ENCODE data around the gene LMAN1L. TPM values are rescaled to one million over a fixed set of nuclear protein-coding genes. Genes with fewer than 3 reads are reported as not detected.

Gene LMAN1L
- total and polyA plus RNA-seq, 2 of the 4 experiments (the other 2 are of a cell fraction): not detected

DNA sequence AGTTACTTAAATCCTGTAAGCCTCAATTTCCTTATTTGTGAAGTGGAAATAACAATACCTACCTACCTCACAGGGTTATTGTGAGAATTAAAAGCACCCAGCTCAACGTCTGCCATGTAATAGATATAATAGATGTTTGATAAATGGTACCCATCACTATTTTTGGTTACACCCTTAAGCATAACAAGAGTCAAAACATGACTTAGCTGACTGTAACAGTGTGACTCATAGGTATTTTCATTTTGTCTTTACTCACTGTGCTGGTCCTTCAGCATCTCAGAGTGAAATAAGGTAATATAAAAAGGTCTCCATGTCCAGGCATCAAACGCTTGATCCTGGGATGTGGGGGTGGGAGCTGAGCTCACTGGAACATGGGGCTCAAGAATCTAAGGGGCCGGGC, 16.9 kb downstream of the LMAN1L start:
- intact Hi-C loops (cut with micrococcal nuclease) (no loop called here), in situ Hi-C loops (cut with MboI; ENCODE audit: low sequenced_read_pairs) (no loop called here), dilution Hi-C loops (cut with HindIII; ENCODE audit: low sequenced_read_pairs, unreplicated experiment) (no loop called here)
- H2BK120ac ChIP-seq (ENCODE audit: low read depth, low read length): no peak overlapping the region
- no peak overlapping the region for H3K27ac ChIP-seq (ENCODE audit: insufficient read depth, low read length)
- no peak for ATAC-seq (ENCODE audit: low read depth)
- no TSS peak for BruUV-seq (replicated peaks)
- no peak overlapping the region for H3K18ac ChIP-seq (ENCODE audit: low read depth, low read length)
- no peak overlapping the region for H3K9ac ChIP-seq (ENCODE audit: low read depth, low read length)
- H2AK5ac ChIP-seq (ENCODE audit: low read depth, low read length): no peak overlapping the region
- no peak overlapping the region for H3K23ac ChIP-seq (ENCODE audit: low read depth, low read length)
- H3K4ac ChIP-seq (ENCODE audit: low read depth, low read length): no peak overlapping the region
- H2AFZ ChIP-seq (replicated peaks; ENCODE audit: low read length, poor library complexity): no peak overlapping the region
- H2AK9ac ChIP-seq (replicated peaks; ENCODE audit: low read depth, low read length, poor library complexity): no peak overlapping the region
- H3K79me1 ChIP-seq (ENCODE audit: low read depth in 1 of 2, low read length in 2 of 2): no peaks in the 10 kb centered on the region
- H3K14ac ChIP-seq (replicated peaks; ENCODE audit: low read depth, low read length): no peak overlapping the region
- peak; percentile 22 for DNase-seq
- ChIA-PET CTCF (interaction anchor here (1.1 kb wide), 1 partner anchor 11 kb away, joined by 8 read pairs; no protein-coding TSS in a partner anchor), POLR2A (ENCODE audit: unreplicated experiment) (no interaction called here)
- H4K20me1 ChIP-seq (ENCODE audit: insufficient read depth, low read length): no peaks in the 10 kb centered on the region; the same call in 1 of the 2 replicates
- H3K4me3 ChIP-seq (ENCODE audit: insufficient read depth, low read depth, low read length): no peak overlapping the region
- H2BK15ac ChIP-seq (ENCODE audit: low read depth, low read length): no peak overlapping the region
- no peaks in the 10 kb centered on the region for H3K4me1 ChIP-seq (ENCODE audit: control insufficient read depth, insufficient read depth, low read length)
- H4K8ac ChIP-seq (ENCODE audit: low read depth in 2 of 2, low read length in 2 of 2): no peak overlapping the region
- no peak overlapping the region for H3K4me2 ChIP-seq (ENCODE audit: low read depth, low read length)
- no peaks in the 10 kb centered on the region for H3K9me3 ChIP-seq (ENCODE audit: control insufficient read depth, insufficient read depth, low read length)
- H4K91ac ChIP-seq (ENCODE audit: insufficient read depth, low read depth, low read length): no peak overlapping the region
- no peak overlapping the region for H2BK5ac ChIP-seq (ENCODE audit: low read depth, low read length, poor library complexity, severe bottlenecking)
- H3K9me1 ChIP-seq (ENCODE audit: insufficient read depth, low read length): no peaks in the 10 kb centered on the region
- no peak overlapping the region for H2BK20ac ChIP-seq (ENCODE audit: low read depth, low read length)
- no CpG with 5 or more reads among the region's 3 CpGs for WGBS, 2 experiments (ENCODE audit: extremely low coverage in 2 of 2, insufficient read length in 1 of 2)
- TF ChIP-seq BHLHE40 (IDR thresholded peaks at IDR 0.05; ENCODE audit: low read depth, low read length) (no peak), MAFK (IDR thresholded peaks at IDR 0.05; ENCODE audit: low read depth, low read length) (no peak), CEBPB (IDR thresholded peaks at IDR 0.05; ENCODE audit: low read depth, low read length) (no peak), RAD21 (IDR thresholded peaks at IDR 0.05; ENCODE audit: low read length) (no peak), POLR2A (IDR thresholded peaks at IDR 0.05; ENCODE audit: low read depth, low read length) (no peak), RCOR1 (IDR thresholded peaks at IDR 0.05; ENCODE audit: insufficient replicate concordance, low read length) (no peak), SMC3 (IDR thresholded peaks at IDR 0.05; ENCODE audit: low read depth, low read length) (no peak), RFX5 (IDR thresholded peaks at IDR 0.05; ENCODE audit: low read depth, low read length) (no peak), CHD1 (IDR thresholded peaks at IDR 0.05; ENCODE audit: low read depth, low read length) (no peak), MXI1 (IDR thresholded peaks at IDR 0.05; ENCODE audit: borderline replicate concordance, low read depth, low read length) (no peak), FOS (IDR thresholded peaks at IDR 0.05; ENCODE audit: low read depth, low read length) (no peak), NFE2L2 (IDR thresholded peaks at IDR 0.05; ENCODE audit: low read depth, low read length) (no peak), MAZ (IDR thresholded peaks at IDR 0.05; ENCODE audit: borderline replicate concordance, low read depth, low read length) (no peak)
- TF ChIP-seq, protein P1, sequence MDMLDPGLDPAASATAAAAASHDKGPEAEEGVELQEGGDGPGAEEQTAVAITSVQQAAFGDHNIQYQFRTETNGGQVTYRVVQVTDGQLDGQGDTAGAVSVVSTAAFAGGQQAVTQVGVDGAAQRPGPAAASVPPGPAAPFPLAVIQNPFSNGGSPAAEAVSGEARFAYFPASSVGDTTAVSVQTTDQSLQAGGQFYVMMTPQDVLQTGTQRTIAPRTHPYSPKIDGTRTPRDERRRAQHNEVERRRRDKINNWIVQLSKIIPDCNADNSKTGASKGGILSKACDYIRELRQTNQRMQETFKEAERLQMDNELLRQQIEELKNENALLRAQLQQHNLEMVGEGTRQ (IDR thresholded peaks at IDR 0.05; ENCODE audit: low read depth, low read length): no peak
- TF ChIP-seq, protein P2, sequence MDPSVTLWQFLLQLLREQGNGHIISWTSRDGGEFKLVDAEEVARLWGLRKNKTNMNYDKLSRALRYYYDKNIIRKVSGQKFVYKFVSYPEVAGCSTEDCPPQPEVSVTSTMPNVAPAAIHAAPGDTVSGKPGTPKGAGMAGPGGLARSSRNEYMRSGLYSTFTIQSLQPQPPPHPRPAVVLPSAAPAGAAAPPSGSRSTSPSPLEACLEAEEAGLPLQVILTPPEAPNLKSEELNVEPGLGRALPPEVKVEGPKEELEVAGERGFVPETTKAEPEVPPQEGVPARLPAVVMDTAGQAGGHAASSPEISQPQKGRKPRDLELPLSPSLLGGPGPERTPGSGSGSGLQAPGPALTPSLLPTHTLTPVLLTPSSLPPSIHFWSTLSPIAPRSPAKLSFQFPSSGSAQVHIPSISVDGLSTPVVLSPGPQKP (IDR thresholded peaks at IDR 0.05; ENCODE audit: borderline replicate concordance, low read depth, low read length): no peak
- TF ChIP-seq, protein P3, sequence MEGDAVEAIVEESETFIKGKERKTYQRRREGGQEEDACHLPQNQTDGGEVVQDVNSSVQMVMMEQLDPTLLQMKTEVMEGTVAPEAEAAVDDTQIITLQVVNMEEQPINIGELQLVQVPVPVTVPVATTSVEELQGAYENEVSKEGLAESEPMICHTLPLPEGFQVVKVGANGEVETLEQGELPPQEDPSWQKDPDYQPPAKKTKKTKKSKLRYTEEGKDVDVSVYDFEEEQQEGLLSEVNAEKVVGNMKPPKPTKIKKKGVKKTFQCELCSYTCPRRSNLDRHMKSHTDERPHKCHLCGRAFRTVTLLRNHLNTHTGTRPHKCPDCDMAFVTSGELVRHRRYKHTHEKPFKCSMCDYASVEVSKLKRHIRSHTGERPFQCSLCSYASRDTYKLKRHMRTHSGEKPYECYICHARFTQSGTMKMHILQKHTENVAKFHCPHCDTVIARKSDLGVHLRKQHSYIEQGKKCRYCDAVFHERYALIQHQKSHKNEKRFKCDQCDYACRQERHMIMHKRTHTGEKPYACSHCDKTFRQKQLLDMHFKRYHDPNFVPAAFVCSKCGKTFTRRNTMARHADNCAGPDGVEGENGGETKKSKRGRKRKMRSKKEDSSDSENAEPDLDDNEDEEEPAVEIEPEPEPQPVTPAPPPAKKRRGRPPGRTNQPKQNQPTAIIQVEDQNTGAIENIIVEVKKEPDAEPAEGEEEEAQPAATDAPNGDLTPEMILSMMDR (conservative IDR thresholded peaks at IDR 0.05; ENCODE audit: low read depth, low read length): no peak
- no peak overlapping the region for H4K5ac ChIP-seq (ENCODE audit: low read depth, low read length)
- H3K56ac ChIP-seq (ENCODE audit: extremely low read depth, insufficient read depth, low read length): no peak overlapping the region
- H3K36me3 ChIP-seq (ENCODE audit: control insufficient read depth, insufficient read depth, low read length): no peaks in the 10 kb centered on the region
- H3K27me3 ChIP-seq (ENCODE audit: control insufficient read depth, insufficient read depth, low read length): peaks cover 41% of the 10 kb centered on the region

Data from IMR-90 (cell line).